ENCODE results near the gene KLHL29.

DNA sequence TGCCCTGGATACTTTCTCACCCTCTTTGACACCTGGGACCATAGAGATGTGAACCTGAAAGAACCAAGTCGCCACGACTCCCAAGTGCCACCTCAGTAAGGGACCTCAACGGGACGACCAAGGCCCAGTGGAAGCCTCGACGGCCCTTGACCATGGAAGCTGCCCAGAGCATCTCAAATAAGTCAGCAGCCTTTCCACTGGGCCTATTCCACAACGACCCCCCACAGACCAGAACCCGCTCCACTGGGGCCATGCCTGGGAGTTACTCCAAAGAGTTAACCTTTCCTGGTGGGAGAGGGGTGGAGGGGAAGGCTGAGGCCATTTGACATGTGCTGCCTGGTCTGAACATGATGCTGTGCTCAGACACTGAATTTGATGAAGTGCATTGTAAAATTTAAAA is 146.9 kb downstream of the KLHL29 start:
- TF ChIP-seq, protein P1, sequence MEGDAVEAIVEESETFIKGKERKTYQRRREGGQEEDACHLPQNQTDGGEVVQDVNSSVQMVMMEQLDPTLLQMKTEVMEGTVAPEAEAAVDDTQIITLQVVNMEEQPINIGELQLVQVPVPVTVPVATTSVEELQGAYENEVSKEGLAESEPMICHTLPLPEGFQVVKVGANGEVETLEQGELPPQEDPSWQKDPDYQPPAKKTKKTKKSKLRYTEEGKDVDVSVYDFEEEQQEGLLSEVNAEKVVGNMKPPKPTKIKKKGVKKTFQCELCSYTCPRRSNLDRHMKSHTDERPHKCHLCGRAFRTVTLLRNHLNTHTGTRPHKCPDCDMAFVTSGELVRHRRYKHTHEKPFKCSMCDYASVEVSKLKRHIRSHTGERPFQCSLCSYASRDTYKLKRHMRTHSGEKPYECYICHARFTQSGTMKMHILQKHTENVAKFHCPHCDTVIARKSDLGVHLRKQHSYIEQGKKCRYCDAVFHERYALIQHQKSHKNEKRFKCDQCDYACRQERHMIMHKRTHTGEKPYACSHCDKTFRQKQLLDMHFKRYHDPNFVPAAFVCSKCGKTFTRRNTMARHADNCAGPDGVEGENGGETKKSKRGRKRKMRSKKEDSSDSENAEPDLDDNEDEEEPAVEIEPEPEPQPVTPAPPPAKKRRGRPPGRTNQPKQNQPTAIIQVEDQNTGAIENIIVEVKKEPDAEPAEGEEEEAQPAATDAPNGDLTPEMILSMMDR (IDR thresholded peaks at IDR 0.05): no peak
- TF ChIP-seq POLR2A (IDR thresholded peaks at IDR 0.05): no peak
